Fibroblast of lung (primary cell): Measurements from ENCODE around the gene LCAT. TPM values are rescaled to one million over a fixed set of nuclear protein-coding genes. Genes with fewer than 3 reads are reported as not detected.
"Not testable (repeated sequence)": the region's sequence is repeated elsewhere in the genome, so short reads cannot be mapped to it uniquely, and the experiment has no call there.

ENCODE experiments used
- DNase-seq, 2 donors: peaks; one replicate each; pipeline versions ENCODE4 v3.0.0 to v3.0.0-alpha.2; 2010; ENCODE audit warnings: low read depth in 2 of 2
- H2AFZ ChIP-seq: 2 replicates; pipeline ENCODE4 v1.5.1; 2012; ENCODE audit warnings: low read length, control low read depth, inconsistent platforms
- H3K27ac ChIP-seq: 2 replicates; pipeline ENCODE4 v1.5.1; 2011; ENCODE audit warnings: low read length, control low read depth; ENCODE audit not compliant: insufficient read depth
- H3K27me3 ChIP-seq: 2 replicates; pipeline ENCODE4 v1.5.1; 2011; ENCODE audit warnings: mild to moderate bottlenecking, low read length; ENCODE audit not compliant: control insufficient read depth, insufficient read depth
- H3K36me3 ChIP-seq: 2 replicates; pipeline ENCODE4 v1.5.1; 2011; ENCODE audit warnings: low read length; ENCODE audit not compliant: control insufficient read depth, insufficient read depth
- H3K4me1 ChIP-seq: 2 replicates; pipeline ENCODE4 v1.5.1; 2011; ENCODE audit warnings: low read length; ENCODE audit not compliant: control insufficient read depth, insufficient read depth; ENCODE audit errors: extremely low read depth
- H3K4me2 ChIP-seq: 2 replicates; pipeline ENCODE4 v1.5.1; 2011; ENCODE audit warnings: low read length, control low read depth; ENCODE audit not compliant: insufficient read depth; ENCODE audit errors: extremely low read depth
- H3K4me3 ChIP-seq, 4 experiments: fragments of 200-600 bp in 1 of 4; sonication (generic) in 1 of 4; replicated peaks in 1 of 4; 2 replicates each; pipeline ENCODE4 v1.5.1; 2011 to 2016; ENCODE audit warnings: low read length in 4 of 4, low read depth in 3 of 4, mild to moderate bottlenecking in 3 of 4, control low read depth in 2 of 4, inconsistent platforms in 1 of 4, mixed read lengths in 1 of 4; ENCODE audit not compliant: insufficient read depth in 1 of 4; ENCODE audit errors: control extremely low read depth in 1 of 4
- H3K79me2 ChIP-seq: 2 replicates; pipeline ENCODE4 v1.5.1; 2012; ENCODE audit warnings: mild to moderate bottlenecking, low read length, inconsistent platforms; ENCODE audit not compliant: control insufficient read depth, insufficient read depth
- H3K9ac ChIP-seq: 2 replicates; pipeline ENCODE4 v1.5.1; 2011; ENCODE audit warnings: mild to moderate bottlenecking, low read length, control low read depth; ENCODE audit not compliant: insufficient read depth
- H3K9me3 ChIP-seq: 2 replicates; pipeline ENCODE4 v1.5.1; 2012; ENCODE audit warnings: low read depth, low read length; ENCODE audit not compliant: control insufficient read depth, insufficient read depth
- H4K20me1 ChIP-seq: 2 replicates; pipeline ENCODE4 v1.5.1; 2011; ENCODE audit warnings: low read length; ENCODE audit not compliant: control insufficient read depth, insufficient read depth; ENCODE audit errors: extremely low read depth
- EZH2 ChIP-seq: IDR thresholded peaks from 2 replicates; pipeline ENCODE4 v1.5.1; 2012; ENCODE audit warnings: low read length, control low read depth, mild to moderate bottlenecking; ENCODE audit errors: missing control alignments
- polyA plus RNA-seq, 2 donors: library from polyadenylated mRNA; depleted of rRNA in 1 of 2; stranded (reverse) in 1 of 2; unstranded in 1 of 2; fragments of >200 nt; gene quantifications; 2 replicates each; pipeline ENCODE4 v1.2.1, GENCODE V29; 2011 to 2012; ENCODE audit warnings: missing spikeins in 1 of 2
- total RNA-seq: library from RNA; depleted of rRNA; stranded (reverse); fragments of >200 nt; gene quantifications from 2 replicates; pipeline ENCODE4 v1.2.1, GENCODE V29; 2014
- TF ChIP-seq, protein P1 (sequence below), 2 donors: IDR thresholded peaks in 1 of 2; conservative IDR thresholded peaks in 1 of 2; 1 replicate in 1 of 2; 2 replicates in 1 of 2; pipeline ENCODE4 v1.5.1; 2011 to 2012; ENCODE audit warnings: low read length in 2 of 2, control low read depth in 1 of 2, inconsistent platforms in 1 of 2, low read depth in 1 of 2, mild to moderate bottlenecking in 1 of 2

LCAT gene
- total and polyA plus RNA-seq, 2 donors (not counting 1 experiment from before 2014, with no cell fraction given), result 4.5 to 6.4 TPM

DNA sequence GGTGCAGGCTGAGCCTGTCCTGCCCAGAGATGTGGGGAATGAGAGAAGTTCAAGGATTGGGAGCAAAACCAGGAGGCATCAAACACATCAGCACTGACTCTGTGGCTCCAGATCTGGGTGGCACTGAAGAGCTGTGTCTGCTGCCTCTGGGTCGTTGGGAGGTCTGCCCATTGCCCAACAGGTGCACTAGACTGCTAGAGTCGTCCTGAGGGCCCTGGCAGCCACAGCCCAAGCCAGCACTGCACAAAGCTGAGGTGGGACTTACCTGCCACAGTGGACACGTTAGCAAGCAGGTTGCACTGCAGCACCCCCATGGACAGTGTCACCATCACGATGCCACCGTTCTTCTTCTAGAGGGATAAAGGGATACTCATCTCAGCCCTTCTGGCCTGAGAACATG lies 33.1 kb upstream of the LCAT start:
- H3K36me3 ChIP-seq, result no peaks in the 10 kb centered on the region
- peaks cover 11% of the 10 kb centered on the region for H3K27me3 ChIP-seq
- no peaks in the 10 kb centered on the region for H3K4me1 ChIP-seq
- no peak for DNase-seq
- H2AFZ ChIP-seq, result no peak overlapping the region
- no peaks in the 10 kb centered on the region for H4K20me1 ChIP-seq
- no peak overlapping the region for H3K9ac ChIP-seq
- no peak overlapping the region for H3K4me3 ChIP-seq
- TF ChIP-seq, protein P1, sequence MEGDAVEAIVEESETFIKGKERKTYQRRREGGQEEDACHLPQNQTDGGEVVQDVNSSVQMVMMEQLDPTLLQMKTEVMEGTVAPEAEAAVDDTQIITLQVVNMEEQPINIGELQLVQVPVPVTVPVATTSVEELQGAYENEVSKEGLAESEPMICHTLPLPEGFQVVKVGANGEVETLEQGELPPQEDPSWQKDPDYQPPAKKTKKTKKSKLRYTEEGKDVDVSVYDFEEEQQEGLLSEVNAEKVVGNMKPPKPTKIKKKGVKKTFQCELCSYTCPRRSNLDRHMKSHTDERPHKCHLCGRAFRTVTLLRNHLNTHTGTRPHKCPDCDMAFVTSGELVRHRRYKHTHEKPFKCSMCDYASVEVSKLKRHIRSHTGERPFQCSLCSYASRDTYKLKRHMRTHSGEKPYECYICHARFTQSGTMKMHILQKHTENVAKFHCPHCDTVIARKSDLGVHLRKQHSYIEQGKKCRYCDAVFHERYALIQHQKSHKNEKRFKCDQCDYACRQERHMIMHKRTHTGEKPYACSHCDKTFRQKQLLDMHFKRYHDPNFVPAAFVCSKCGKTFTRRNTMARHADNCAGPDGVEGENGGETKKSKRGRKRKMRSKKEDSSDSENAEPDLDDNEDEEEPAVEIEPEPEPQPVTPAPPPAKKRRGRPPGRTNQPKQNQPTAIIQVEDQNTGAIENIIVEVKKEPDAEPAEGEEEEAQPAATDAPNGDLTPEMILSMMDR (conservative IDR thresholded peaks at IDR 0.05 in 1 of 2, IDR thresholded peaks at IDR 0.05 in 1 of 2; ENCODE audit: low read depth in 1 of 2, low read length in 2 of 2), result no peak
- TF ChIP-seq EZH2, result no peak
- no peak overlapping the region for H3K4me2 ChIP-seq
- no peak overlapping the region for H3K27ac ChIP-seq
- H3K9me3 ChIP-seq, result no peaks in the 10 kb centered on the region
- H3K79me2 ChIP-seq, result no peaks in the 10 kb centered on the region

DNA sequence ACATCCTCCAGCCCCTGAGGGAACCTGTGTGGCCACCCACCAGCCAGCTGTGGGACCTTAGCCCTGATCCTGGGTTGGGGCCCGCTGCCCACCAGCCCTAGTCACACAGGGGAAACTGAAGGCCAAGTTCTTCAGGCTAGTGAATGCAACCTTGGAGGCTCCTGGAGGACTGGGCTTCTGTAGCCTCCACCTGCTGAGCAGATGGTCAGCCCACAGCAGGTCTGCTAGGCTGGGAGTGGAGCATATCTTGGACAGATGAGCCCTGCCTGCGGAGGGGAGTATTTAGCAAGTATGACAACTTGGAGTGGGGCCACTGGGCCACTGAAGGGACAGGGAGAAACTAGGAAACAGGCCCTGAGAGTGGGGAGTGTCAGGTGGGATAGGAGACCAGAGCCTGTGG lies 32.3 kb upstream of the LCAT start:
- no peaks in the 10 kb centered on the region for H4K20me1 ChIP-seq
- H2AFZ ChIP-seq, result no peak overlapping the region
- H3K9ac ChIP-seq, result no peak overlapping the region
- TF ChIP-seq, protein P1 (conservative IDR thresholded peaks at IDR 0.05 in 1 of 2, IDR thresholded peaks at IDR 0.05 in 1 of 2; ENCODE audit: low read depth in 1 of 2, low read length in 2 of 2), result no peak
- no peak for TF ChIP-seq EZH2
- H3K79me2 ChIP-seq, result no peaks in the 10 kb centered on the region
- H3K27me3 ChIP-seq, result peaks cover 11% of the 10 kb centered on the region
- no peaks in the 10 kb centered on the region for H3K4me1 ChIP-seq
- H3K27ac ChIP-seq, result no peak overlapping the region
- H3K36me3 ChIP-seq, result no peaks in the 10 kb centered on the region
- no peak overlapping the region for H3K4me3 ChIP-seq
- no peak overlapping the region for H3K4me2 ChIP-seq
- H3K9me3 ChIP-seq, result no peaks in the 10 kb centered on the region
- DNase-seq, result no peak

DNA sequence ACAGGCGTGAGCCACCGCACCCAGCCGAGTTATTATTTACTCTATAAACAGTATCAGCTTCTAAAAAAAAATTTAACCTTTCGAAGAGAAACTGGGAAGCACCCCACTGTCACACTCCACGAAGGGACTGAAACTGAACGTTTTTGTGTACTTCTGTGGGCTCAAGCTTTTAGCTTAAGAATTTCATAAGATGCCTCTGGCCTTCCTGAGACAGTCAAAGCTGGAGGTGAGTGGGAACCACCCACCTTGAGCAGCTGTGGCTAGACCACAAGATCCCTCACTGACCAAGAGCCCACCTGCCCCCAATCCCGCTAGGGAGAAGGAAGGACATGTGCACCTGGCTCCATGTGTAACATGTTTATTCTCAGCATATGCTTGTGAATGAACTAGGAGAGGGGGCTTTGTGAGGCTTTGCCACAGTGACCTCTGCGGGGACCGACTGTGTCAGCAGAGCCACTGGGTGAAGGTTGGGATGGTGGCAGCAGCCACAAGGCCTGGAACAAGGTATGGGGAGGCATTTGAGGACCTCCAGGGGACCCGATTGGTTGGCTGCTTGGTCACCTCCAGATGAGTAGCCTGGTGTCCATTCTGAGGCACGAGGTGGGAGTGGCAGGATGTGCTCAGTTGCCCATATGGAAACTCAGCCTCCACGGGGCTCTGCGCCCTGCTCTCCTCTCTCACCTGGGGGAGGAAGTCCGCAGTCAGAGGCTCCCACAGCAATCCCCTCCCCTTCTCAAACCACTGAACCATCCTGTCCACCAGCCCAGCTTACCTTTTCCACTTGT lies 31.6 kb upstream of the LCAT start:
- Histone ChIP-seq H3K4me1 (no peaks in the 10 kb centered on the region), H3K27me3 (peaks cover 11% of the 10 kb centered on the region), H2AFZ (no peak overlapping the region), H3K9ac (no peak overlapping the region), H4K20me1 (no peaks in the 10 kb centered on the region), H3K9me3 (no peaks in the 10 kb centered on the region), H3K4me2 (no peak overlapping the region), H3K79me2 (no peaks in the 10 kb centered on the region), H3K27ac (no peak overlapping the region), H3K36me3 (no peaks in the 10 kb centered on the region), H3K4me3 (no peak overlapping the region)
- no peak for TF ChIP-seq EZH2
- TF ChIP-seq, protein P1 (conservative IDR thresholded peaks at IDR 0.05 in 1 of 2, IDR thresholded peaks at IDR 0.05 in 1 of 2; ENCODE audit: low read depth in 1 of 2, low read length in 2 of 2), result no peak
- no peak for DNase-seq

DNA sequence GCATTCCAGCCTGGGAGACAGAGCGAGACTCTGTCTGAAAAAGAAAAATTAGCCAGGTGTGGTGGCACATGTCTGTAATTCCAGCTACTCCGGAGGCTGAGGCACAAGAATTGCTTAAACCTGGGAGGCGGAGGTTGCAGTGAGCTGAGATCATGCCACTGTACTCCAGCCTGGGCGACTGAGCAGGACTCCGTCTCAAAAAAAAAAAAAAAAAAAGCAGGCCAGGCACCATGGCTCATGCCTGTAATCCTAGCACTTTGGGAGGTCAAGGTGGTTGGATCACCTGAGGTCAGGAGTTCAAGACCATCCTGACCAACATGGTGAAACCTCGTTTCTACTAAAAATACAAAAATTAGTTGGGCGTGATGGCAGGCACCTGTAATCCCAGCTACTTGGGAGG lies 28.4 kb upstream of the LCAT start:
- not testable (repeated sequence) for H2AFZ ChIP-seq, H3K4me1 ChIP-seq, H3K9ac ChIP-seq, H3K27ac ChIP-seq, H4K20me1 ChIP-seq, H3K4me2 ChIP-seq, H3K36me3 ChIP-seq, H3K9me3 ChIP-seq, H3K4me3 ChIP-seq, DNase-seq
- H3K79me2 ChIP-seq, result peaks cover 10% of the 10 kb centered on the region
- H3K27me3 ChIP-seq, result peaks cover 10% of the 10 kb centered on the region
